HG03103 (cell line): ENCODE data around the gene HOXD10.

Experiments
- ATAC-seq: cut with Tn5 transposase; IDR thresholded peaks from one replicate; pipeline ENCODE4 v1.9.1; 2021; ENCODE audit warnings: low read depth; ENCODE audit not compliant: unreplicated experiment

The HOXD10 gene

GRCh38 chr2:176094349-176094748 lies 22.2 kb upstream of the HOXD10 start:
- ATAC-seq: no peak

GRCh38 chr2:176095421-176095820 lies 21.2 kb upstream of the HOXD10 start:
- ATAC-seq: no peak

GRCh38 chr2:176096243-176096985 lies 20.2 kb upstream of the HOXD10 start:
- ATAC-seq: no peak

GRCh38 chr2:176096986-176097819 lies 19.4 kb upstream of the HOXD10 start:
- ATAC-seq: peak; percentile 72

- no peak for ATAC-seq
These were observed 18.7 kb upstream of the HOXD10 start for GRCh38 chr2:176097820-176098365.

- ATAC-seq: no peak
These were observed 18.0 kb upstream of the HOXD10 start for GRCh38 chr2:176098366-176099158.

- no peak for ATAC-seq
These were observed 17.3 kb upstream of the HOXD10 start for GRCh38 chr2:176099159-176099727.

- ATAC-seq: no peak
These were observed 16.6 kb upstream of the HOXD10 start, which contains the start of gene HOXD12 for GRCh38 chr2:176099728-176100546. Gene HOXD12, plus strand, starts transcription at chr2:176099795. Its CDS starts 7 bp downstream, at chr2:176099802.

GRCh38 chr2:176100547-176101140 lies 15.9 kb upstream of the HOXD10 start:
- ATAC-seq: no peak

- no peak for ATAC-seq
These were observed 15.3 kb upstream of the HOXD10 start for GRCh38 chr2:176101216-176101830.

- ATAC-seq: no peak
These were observed 14.7 kb upstream of the HOXD10 start for GRCh38 chr2:176101842-176102241.

GRCh38 chr2:176102309-176102866 lies 14.2 kb upstream of the HOXD10 start:
- no peak for ATAC-seq

GRCh38 chr2:176103194-176103593 lies 13.4 kb upstream of the HOXD10 start:
- no peak for ATAC-seq

GRCh38 chr2:176103742-176104315 lies 12.7 kb upstream of the HOXD10 start:
- ATAC-seq: no peak

GRCh38 chr2:176104316-176105077 lies 12.1 kb upstream of the HOXD10 start:
- no peak for ATAC-seq

GRCh38 chr2:176105078-176105729 lies 11.4 kb upstream of the HOXD10 start:
- no peak for ATAC-seq
